GM21717 (cell line): Measurements from ENCODE around the gene CPNE9.

Experiments used
- ATAC-seq: cut with Tn5 transposase; IDR thresholded peaks from one replicate; pipeline ENCODE4 v1.9.1; 2021; ENCODE audit warnings: mild to moderate bottlenecking, moderate library complexity; ENCODE audit not compliant: unreplicated experiment

The CPNE9 gene

GRCh38 chr3:9686050-9686550 lies 17.5 kb upstream of the CPNE9 start:
- ATAC-seq = no peak

- ATAC-seq = no peak
Observed at GRCh38 chr3:9686703-9687102, 16.9 kb upstream of the CPNE9 start.

- no peak for ATAC-seq
Observed at GRCh38 chr3:9687514-9687913, 16.1 kb upstream of the CPNE9 start.

- no peak for ATAC-seq
Observed at GRCh38 chr3:9688961-9689360, 14.7 kb upstream of the CPNE9 start.

- no peak for ATAC-seq
Observed at GRCh38 chr3:9689757-9690156, 13.9 kb upstream of the CPNE9 start.

- peak; percentile 85 for ATAC-seq
Observed at GRCh38 chr3:9690451-9691450, 12.9 kb upstream of the CPNE9 start.

GRCh38 chr3:9691636-9692035 lies 12.0 kb upstream of the CPNE9 start:
- no peak for ATAC-seq

GRCh38 chr3:9692416-9692815 lies 11.2 kb upstream of the CPNE9 start:
- no peak for ATAC-seq

- no peak for ATAC-seq
Observed at GRCh38 chr3:9695345-9695744, 8.3 kb upstream of the CPNE9 start.

- ATAC-seq = no peak
Observed at GRCh38 chr3:9695746-9696145, 7.9 kb upstream of the CPNE9 start.

GRCh38 chr3:9696480-9697220 lies 7.0 kb upstream of the CPNE9 start:
- no peak for ATAC-seq

- ATAC-seq = no peak
Observed at GRCh38 chr3:9697892-9698291, 5.7 kb upstream of the CPNE9 start.

- ATAC-seq = no peak
Observed at GRCh38 chr3:9698293-9698692, 5.3 kb upstream of the CPNE9 start.

GRCh38 chr3:9700536-9700935 lies 3.1 kb upstream of the CPNE9 start:
- ATAC-seq = no peak

- ATAC-seq = no peak
Observed at GRCh38 chr3:9701006-9701405, 2.6 kb upstream of the CPNE9 start.

- ATAC-seq = no peak
Observed at GRCh38 chr3:9701711-9702110, 1.9 kb upstream of the CPNE9 start.

- no peak for ATAC-seq
Observed at GRCh38 chr3:9703240-9703639, 393 bp upstream of the CPNE9 start.

- ATAC-seq = no peak
Observed at GRCh38 chr3:9704347-9705322, 1.0 kb downstream of the CPNE9 start.

GRCh38 chr3:9710174-9710739 lies 6.6 kb downstream of the CPNE9 start:
- no peak for ATAC-seq

- ATAC-seq = no peak
Observed at GRCh38 chr3:9712415-9712814, 8.8 kb downstream of the CPNE9 start.
